HG03045 (cell line): ENCODE measurements around the gene FBXO15.

Source experiments
- ATAC-seq: cut with Tn5 transposase; IDR thresholded peaks from one replicate; pipeline ENCODE4 v1.9.1; 2021; ENCODE audit warnings: mild to moderate bottlenecking, moderate library complexity; ENCODE audit not compliant: unreplicated experiment

FBXO15 gene

GRCh38 chr18:74116633-74117554 lies 30.7 kb downstream of the FBXO15 start:
- ATAC-seq, result no peak

- ATAC-seq, result no peak
Measured at GRCh38 chr18:74115046-74115445, 32.6 kb downstream of the FBXO15 start.

- ATAC-seq, result no peak
Measured at GRCh38 chr18:74114116-74114515, 33.5 kb downstream of the FBXO15 start.

- ATAC-seq, result no peak
Measured at GRCh38 chr18:74113711-74114110, 33.9 kb downstream of the FBXO15 start.

- no peak for ATAC-seq
Measured at GRCh38 chr18:74110976-74111375, 36.7 kb downstream of the FBXO15 start.

GRCh38 chr18:74110149-74110548 lies 37.5 kb downstream of the FBXO15 start:
- no peak for ATAC-seq

- ATAC-seq, result no peak
Measured at GRCh38 chr18:74108460-74108859, 39.2 kb downstream of the FBXO15 start.

- no peak for ATAC-seq
Measured at GRCh38 chr18:74097803-74098202, 49.8 kb downstream of the FBXO15 start.

- no peak for ATAC-seq
Measured at GRCh38 chr18:74092922-74093321, 54.7 kb downstream of the FBXO15 start.

GRCh38 chr18:74084184-74084855 lies 63.3 kb downstream of the FBXO15 start:
- no peak for ATAC-seq

- no peak for ATAC-seq
Measured at GRCh38 chr18:74083557-74083952, 64.1 kb downstream of the FBXO15 start.

GRCh38 chr18:74082742-74083556 lies 64.7 kb downstream of the FBXO15 start:
- ATAC-seq, result no peak

- peak; percentile 86 for ATAC-seq
Measured at GRCh38 chr18:74081966-74082741, 65.5 kb downstream of the FBXO15 start.

- ATAC-seq, result no peak
Measured at GRCh38 chr18:74078257-74078656, 69.4 kb downstream of the FBXO15 start.

GRCh38 chr18:74074668-74075564 lies 72.7 kb downstream of the FBXO15 start:
- no peak for ATAC-seq

GRCh38 chr18:74073957-74074667 lies 73.5 kb downstream of the FBXO15 start:
- no peak for ATAC-seq

GRCh38 chr18:74069178-74070050 lies 78.2 kb downstream of the FBXO15 start:
- ATAC-seq, result no peak

- ATAC-seq, result no peak
Measured at GRCh38 chr18:74068296-74068695, 79.3 kb downstream of the FBXO15 start.
